ENCODE data around the gene MDH1.

DNA sequence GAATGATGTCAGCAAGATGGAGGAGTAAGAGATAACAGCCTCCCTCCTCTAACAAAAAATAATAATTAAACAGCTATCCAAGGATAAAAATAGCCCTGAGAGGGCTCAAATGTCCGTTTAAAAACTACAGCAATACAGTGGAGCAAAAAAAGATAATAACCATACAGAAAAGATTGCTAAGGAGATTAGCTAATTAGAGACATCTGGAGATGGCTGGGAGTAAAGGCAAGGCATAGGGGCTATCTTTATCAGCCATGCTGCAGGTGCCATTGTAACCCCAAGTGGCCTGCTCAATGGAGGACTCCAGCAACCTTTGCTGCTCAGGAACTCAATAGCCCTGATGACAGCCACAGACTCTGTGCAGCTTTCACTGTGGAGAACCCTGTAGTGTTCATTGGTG is 42.7 kb downstream of the MDH1 start:
- TF ChIP-seq CTCF (IDR thresholded peaks at IDR 0.05) (no peak), POLR2A (IDR thresholded peaks at IDR 0.05) (no peak)

All from vagina (tissue), 2 donors.